HG02678 (cell line): ENCODE results near the gene CDC42BPB.

Experiments
- ATAC-seq: cut with Tn5 transposase; IDR thresholded peaks from one replicate; pipeline ENCODE4 v1.9.1; 2021; ENCODE audit warnings: mild to moderate bottlenecking, moderate library complexity; ENCODE audit not compliant: unreplicated experiment

Gene CDC42BPB

GRCh38 chr14:103073876-103074728, 16.8 kb upstream of the CDC42BPB start:
- no peak for ATAC-seq

GRCh38 chr14:103073367-103073875, 16.1 kb upstream of the CDC42BPB start:
- ATAC-seq = no peak

- no peak for ATAC-seq
Observed at GRCh38 chr14:103072595-103073366, 15.4 kb upstream of the CDC42BPB start.

- ATAC-seq = no peak
Observed at GRCh38 chr14:103071544-103072251, 14.3 kb upstream of the CDC42BPB start.

- ATAC-seq = no peak
Observed at GRCh38 chr14:103070971-103071542, 13.7 kb upstream of the CDC42BPB start.

GRCh38 chr14:103070263-103070885, 13.0 kb upstream of the CDC42BPB start:
- no peak for ATAC-seq

- no peak for ATAC-seq
Observed at GRCh38 chr14:103068351-103069073, 11.2 kb upstream of the CDC42BPB start.

- no peak for ATAC-seq
Observed at GRCh38 chr14:103067231-103067954, 10.0 kb upstream of the CDC42BPB start.

GRCh38 chr14:103066399-103066798, 9.1 kb upstream of the CDC42BPB start:
- ATAC-seq = no peak

GRCh38 chr14:103065861-103066260, 8.5 kb upstream of the CDC42BPB start:
- no peak for ATAC-seq

GRCh38 chr14:103064978-103065377, 7.6 kb upstream of the CDC42BPB start:
- no peak for ATAC-seq

GRCh38 chr14:103064436-103064835, 7.1 kb upstream of the CDC42BPB start:
- no peak for ATAC-seq

GRCh38 chr14:103061482-103061976, 4.2 kb upstream of the CDC42BPB start:
- ATAC-seq = no peak

- no peak for ATAC-seq
Observed at GRCh38 chr14:103059556-103059955, 2.2 kb upstream of the CDC42BPB start.

- ATAC-seq = no peak
Observed at GRCh38 chr14:103058164-103059055, 1.1 kb upstream of the CDC42BPB start.

GRCh38 chr14:103057028-103057371, 349 bp downstream of the CDC42BPB start:
- no peak for ATAC-seq

- no peak for ATAC-seq
Observed at GRCh38 chr14:103056322-103057027, 874 bp downstream of the CDC42BPB start.
